ENCODE measurements around the gene KCNMA1.

KCNMA1 gene

DNA sequence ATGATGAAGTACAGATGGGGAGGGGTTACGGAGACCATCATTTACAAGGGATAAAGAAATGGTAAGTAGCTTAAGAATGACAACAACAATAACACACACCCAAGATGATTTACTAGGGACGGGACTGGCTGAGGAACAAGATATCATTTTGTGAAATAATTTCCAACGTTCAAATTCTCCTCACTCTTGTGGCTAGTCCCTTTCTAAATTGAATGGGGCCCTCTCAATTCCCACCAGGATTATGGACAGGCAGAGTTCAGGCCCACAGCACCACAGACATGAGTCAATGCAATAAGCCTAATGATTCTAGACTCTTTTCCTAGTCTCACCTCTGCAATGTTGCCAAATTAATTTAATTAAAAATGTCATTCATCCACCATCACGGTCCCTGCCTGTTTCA is 448.1 kb downstream of the KCNMA1 start:
- no peak overlapping the region for H3K4me3 ChIP-seq (ENCODE audit: insufficient read length, low read depth)
- no peaks in the 10 kb centered on the region for H3K4me1 ChIP-seq (ENCODE audit: insufficient read depth, insufficient read length)
- H3K27me3 ChIP-seq (ENCODE audit: insufficient read depth, insufficient read length) = no peaks in the 10 kb centered on the region
- no peak for DNase-seq (ENCODE audit: low read depth, low spot score)
- H3K9ac ChIP-seq (ENCODE audit: insufficient read length, low read depth) = no peak overlapping the region
- H3K36me3 ChIP-seq (ENCODE audit: insufficient read depth, insufficient read length, low read length) = no peaks in the 10 kb centered on the region
- no peaks in the 10 kb centered on the region for H3K9me3 ChIP-seq (ENCODE audit: insufficient read depth, low read length)
- TF ChIP-seq YY1 (IDR thresholded peaks at IDR 0.05; ENCODE audit: insufficient read depth, insufficient read length) (no peak), SUZ12 (IDR thresholded peaks at IDR 0.05; ENCODE audit: extremely low read depth, insufficient read depth, insufficient read length) (no peak), ZNF274 (IDR thresholded peaks at IDR 0.05; ENCODE audit: low read depth, low read length) (no peak)

DNA sequence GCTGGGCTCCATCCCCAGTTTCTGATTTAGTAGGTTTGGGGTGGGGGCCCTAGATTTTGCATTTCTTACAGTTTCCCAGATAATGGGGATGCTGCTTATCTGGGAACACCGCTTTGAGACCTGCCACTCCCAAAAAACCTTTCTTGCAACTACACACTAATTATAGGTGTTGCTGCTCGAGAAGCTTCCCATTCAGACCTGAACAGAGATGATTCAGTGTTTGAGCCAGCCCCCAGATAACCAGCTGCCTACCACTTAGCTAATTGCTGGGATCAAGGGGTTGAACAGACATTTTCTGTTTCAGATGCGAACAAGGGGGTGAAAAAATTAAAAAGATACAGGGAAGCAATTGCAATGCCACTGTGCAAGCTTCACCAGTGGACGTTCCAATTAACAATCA is 448.5 kb downstream of the KCNMA1 start:
- Histone ChIP-seq H3K4me3 (ENCODE audit: insufficient read length, low read depth) (no peak overlapping the region), H3K4me1 (ENCODE audit: insufficient read depth, insufficient read length) (no peaks in the 10 kb centered on the region), H3K9ac (ENCODE audit: insufficient read length, low read depth) (no peak overlapping the region), H3K27me3 (ENCODE audit: insufficient read depth, insufficient read length) (no peaks in the 10 kb centered on the region), H3K9me3 (ENCODE audit: insufficient read depth, low read length) (no peaks in the 10 kb centered on the region), H3K36me3 (ENCODE audit: insufficient read depth, insufficient read length, low read length) (no peaks in the 10 kb centered on the region)
- no peak for DNase-seq (ENCODE audit: low read depth, low spot score)
- TF ChIP-seq YY1 (IDR thresholded peaks at IDR 0.05; ENCODE audit: insufficient read depth, insufficient read length) = no peak
- TF ChIP-seq ZNF274 (IDR thresholded peaks at IDR 0.05; ENCODE audit: low read depth, low read length) = no peak
- TF ChIP-seq SUZ12 (IDR thresholded peaks at IDR 0.05; ENCODE audit: extremely low read depth, insufficient read depth, insufficient read length) = no peak

DNA sequence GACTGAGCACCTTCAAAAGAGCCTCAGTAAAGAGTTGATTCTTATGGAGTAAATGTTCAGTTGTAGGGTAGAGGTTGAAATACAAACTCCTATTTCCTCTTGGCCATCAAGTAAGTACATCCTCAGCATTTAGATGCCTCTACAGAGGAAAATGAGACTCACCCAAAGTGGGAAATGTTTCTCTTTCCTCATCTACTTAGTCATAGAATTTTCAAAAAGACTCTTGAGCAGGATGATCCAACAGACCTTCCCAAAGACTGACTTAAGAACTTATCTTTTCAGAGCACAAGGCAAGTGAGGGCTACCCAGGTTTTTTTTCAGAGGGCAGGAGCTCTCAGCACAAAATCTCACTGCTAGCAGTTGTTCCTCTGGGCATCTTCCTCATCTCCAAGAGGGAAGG is 449.1 kb downstream of the KCNMA1 start:
- Histone ChIP-seq H3K9me3 (ENCODE audit: insufficient read depth, low read length) (no peaks in the 10 kb centered on the region), H3K27me3 (ENCODE audit: insufficient read depth, insufficient read length) (no peaks in the 10 kb centered on the region), H3K36me3 (ENCODE audit: insufficient read depth, insufficient read length, low read length) (no peaks in the 10 kb centered on the region), H3K4me3 (ENCODE audit: insufficient read length, low read depth) (no peak overlapping the region), H3K9ac (ENCODE audit: insufficient read length, low read depth) (no peak overlapping the region), H3K4me1 (ENCODE audit: insufficient read depth, insufficient read length) (no peaks in the 10 kb centered on the region)
- TF ChIP-seq SUZ12 (IDR thresholded peaks at IDR 0.05; ENCODE audit: extremely low read depth, insufficient read depth, insufficient read length) = no peak
- DNase-seq (ENCODE audit: low read depth, low spot score) = no peak

DNA sequence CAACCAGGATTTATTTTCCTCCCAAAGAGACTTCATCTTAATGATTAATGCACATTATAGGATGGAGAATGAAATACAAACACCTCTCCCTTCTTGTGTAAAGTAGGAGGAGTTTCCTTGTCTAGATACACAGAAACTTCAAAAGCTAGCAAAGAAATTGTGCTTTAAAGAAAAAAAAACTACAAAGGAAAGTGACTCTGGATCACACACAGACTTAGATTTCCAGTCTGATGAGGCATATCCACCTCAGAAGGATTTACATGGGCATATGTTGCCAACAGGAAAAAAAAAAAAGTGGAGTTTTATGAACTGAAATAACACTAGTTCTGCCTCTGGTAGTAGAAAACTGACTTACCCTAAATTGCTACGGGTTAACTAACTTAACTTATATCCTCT is 449.6 kb downstream of the KCNMA1 start:
- DNase-seq (ENCODE audit: low read depth, low spot score) = no peak
- no peak overlapping the region for H3K4me3 ChIP-seq (ENCODE audit: insufficient read length, low read depth)
- TF ChIP-seq SUZ12 (IDR thresholded peaks at IDR 0.05; ENCODE audit: extremely low read depth, insufficient read depth, insufficient read length) (no peak), ZNF274 (IDR thresholded peaks at IDR 0.05; ENCODE audit: low read depth, low read length) (no peak), YY1 (IDR thresholded peaks at IDR 0.05; ENCODE audit: insufficient read depth, insufficient read length) (no peak)
- no peaks in the 10 kb centered on the region for H3K9me3 ChIP-seq (ENCODE audit: insufficient read depth, low read length)
- no peaks in the 10 kb centered on the region for H3K36me3 ChIP-seq (ENCODE audit: insufficient read depth, insufficient read length, low read length)
- no peak overlapping the region for H3K9ac ChIP-seq (ENCODE audit: insufficient read length, low read depth)
- no peaks in the 10 kb centered on the region for H3K4me1 ChIP-seq (ENCODE audit: insufficient read depth, insufficient read length)
- no peaks in the 10 kb centered on the region for H3K27me3 ChIP-seq (ENCODE audit: insufficient read depth, insufficient read length)

DNA sequence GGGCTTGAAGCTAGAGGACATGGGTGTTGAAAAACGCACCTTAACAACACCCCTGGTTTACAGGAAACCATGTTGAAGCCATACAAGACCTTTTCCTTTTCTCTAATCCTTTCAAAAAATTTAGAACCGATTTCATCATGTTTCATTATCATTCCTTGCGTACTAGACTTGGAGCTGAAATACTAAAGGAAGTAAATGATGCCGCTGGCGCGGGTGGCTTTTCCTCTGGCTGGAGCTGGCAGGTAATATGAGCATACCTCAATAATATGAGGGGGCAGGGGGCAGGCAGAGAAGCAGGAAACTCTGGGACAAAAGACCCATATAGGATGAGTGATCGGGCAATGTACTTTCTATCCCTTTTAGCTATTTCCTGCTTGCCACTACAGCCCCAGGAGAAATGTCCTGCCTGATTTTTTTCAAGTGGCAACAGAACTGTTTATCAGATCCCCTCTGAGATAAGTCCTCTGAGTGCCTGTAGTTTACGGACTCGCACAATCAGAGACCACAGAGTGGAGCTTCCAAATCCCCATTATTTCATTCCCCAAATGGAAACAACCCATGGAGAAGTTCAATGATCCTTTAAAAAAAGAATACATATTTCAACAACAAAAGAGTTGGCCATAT is 450.1 kb downstream of the KCNMA1 start:
- no peak overlapping the region for H3K4me3 ChIP-seq (ENCODE audit: insufficient read length, low read depth)
- H3K36me3 ChIP-seq (ENCODE audit: insufficient read depth, insufficient read length, low read length) = no peaks in the 10 kb centered on the region
- DNase-seq (ENCODE audit: low read depth, low spot score) = no peak
- H3K9ac ChIP-seq (ENCODE audit: insufficient read length, low read depth) = no peak overlapping the region
- H3K27me3 ChIP-seq (ENCODE audit: insufficient read depth, insufficient read length) = no peaks in the 10 kb centered on the region
- H3K4me1 ChIP-seq (ENCODE audit: insufficient read depth, insufficient read length) = no peaks in the 10 kb centered on the region
- no peak for TF ChIP-seq ZNF274 (IDR thresholded peaks at IDR 0.05; ENCODE audit: low read depth, low read length)
- TF ChIP-seq YY1 (IDR thresholded peaks at IDR 0.05; ENCODE audit: insufficient read depth, insufficient read length) = no peak
- TF ChIP-seq SUZ12 (IDR thresholded peaks at IDR 0.05; ENCODE audit: extremely low read depth, insufficient read depth, insufficient read length) = no peak
- H3K9me3 ChIP-seq (ENCODE audit: insufficient read depth, low read length) = no peaks in the 10 kb centered on the region

DNA sequence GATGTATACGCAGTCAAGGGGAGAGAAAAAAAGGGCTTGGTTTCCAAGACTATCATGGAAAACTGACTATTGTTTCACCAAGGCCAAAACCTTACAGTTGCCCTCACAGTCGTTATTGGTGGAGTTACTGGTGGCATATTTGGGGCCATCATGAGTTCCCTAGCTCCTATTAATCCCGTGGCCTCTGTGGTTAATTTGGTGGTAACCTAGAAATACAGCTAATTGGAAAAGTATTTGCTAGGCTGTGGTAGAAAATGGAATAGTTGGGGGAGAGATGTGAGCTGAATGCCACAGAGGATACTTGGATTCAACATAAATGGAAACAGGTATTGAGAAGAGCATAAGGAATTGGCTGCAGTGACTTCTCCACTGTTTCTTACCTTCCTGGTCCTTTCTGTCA is 450.7 kb downstream of the KCNMA1 start:
- DNase-seq (ENCODE audit: low read depth, low spot score) = no peak
- H3K4me3 ChIP-seq (ENCODE audit: insufficient read length, low read depth) = no peak overlapping the region

DNA sequence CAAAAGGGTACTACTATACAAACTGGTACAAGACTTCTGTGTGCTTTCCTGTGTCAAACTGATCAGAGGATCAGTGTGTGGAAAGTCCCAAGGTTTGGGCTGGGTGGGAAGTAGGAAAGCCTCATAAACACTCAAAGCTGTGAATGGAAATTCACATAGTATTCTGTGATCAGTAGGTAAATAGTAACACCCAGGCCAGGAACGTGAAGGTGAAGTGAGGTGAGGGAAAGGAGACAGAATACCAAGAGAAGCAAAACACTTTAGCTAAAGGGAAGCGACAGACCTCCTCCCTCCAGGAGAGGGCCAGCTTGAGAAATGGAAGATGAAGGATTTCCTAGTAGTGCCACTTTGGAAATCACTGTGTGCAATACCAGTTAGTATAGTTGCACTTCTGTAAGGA is 451.9 kb downstream of the KCNMA1 start:
- H3K36me3 ChIP-seq (ENCODE audit: insufficient read depth, insufficient read length, low read length) = no peaks in the 10 kb centered on the region
- H3K4me1 ChIP-seq (ENCODE audit: insufficient read depth, insufficient read length) = no peaks in the 10 kb centered on the region
- DNase-seq (ENCODE audit: low read depth, low spot score) = no peak
- H3K9ac ChIP-seq (ENCODE audit: insufficient read length, low read depth) = no peak overlapping the region
- no peak overlapping the region for H3K4me3 ChIP-seq (ENCODE audit: insufficient read length, low read depth)
- TF ChIP-seq ZNF274 (IDR thresholded peaks at IDR 0.05; ENCODE audit: low read depth, low read length) (no peak), YY1 (IDR thresholded peaks at IDR 0.05; ENCODE audit: insufficient read depth, insufficient read length) (no peak), SUZ12 (IDR thresholded peaks at IDR 0.05; ENCODE audit: extremely low read depth, insufficient read depth, insufficient read length) (no peak)
- H3K27me3 ChIP-seq (ENCODE audit: insufficient read depth, insufficient read length) = no peaks in the 10 kb centered on the region
- H3K9me3 ChIP-seq (ENCODE audit: insufficient read depth, low read length) = no peaks in the 10 kb centered on the region

More for the DNA sequence above, 450.7 kb downstream of the KCNMA1 start:
- no peaks in the 10 kb centered on the region for H3K27me3 ChIP-seq (ENCODE audit: insufficient read depth, insufficient read length)
- TF ChIP-seq ZNF274 (IDR thresholded peaks at IDR 0.05; ENCODE audit: low read depth, low read length) = no peak
- no peak for TF ChIP-seq YY1 (IDR thresholded peaks at IDR 0.05; ENCODE audit: insufficient read depth, insufficient read length)
- no peak for TF ChIP-seq SUZ12 (IDR thresholded peaks at IDR 0.05; ENCODE audit: extremely low read depth, insufficient read depth, insufficient read length)
- H3K36me3 ChIP-seq (ENCODE audit: insufficient read depth, insufficient read length, low read length) = no peaks in the 10 kb centered on the region
- no peak overlapping the region for H3K9ac ChIP-seq (ENCODE audit: insufficient read length, low read depth)
- no peaks in the 10 kb centered on the region for H3K9me3 ChIP-seq (ENCODE audit: insufficient read depth, low read length)
- H3K4me1 ChIP-seq (ENCODE audit: insufficient read depth, insufficient read length) = no peaks in the 10 kb centered on the region

Data from NT2/D1 (cell line).